ENCODE data around the gene PCCA.

GRCh38 chr13:100297413-100297812 lies 208.5 kb downstream of the PCCA start:
- TF ChIP-seq FOXM1 (IDR thresholded peaks at IDR 0.05; ENCODE audit: borderline replicate concordance) (no peak), ELF4 (IDR thresholded peaks at IDR 0.05) (no peak), LEF1 (IDR thresholded peaks at IDR 0.05; ENCODE audit: borderline replicate concordance) (no peak), BHLHE40 (IDR thresholded peaks at IDR 0.05; ENCODE audit: borderline replicate concordance) (no peak), FOXK2 (IDR thresholded peaks at IDR 0.05) (no peak), TARDBP (IDR thresholded peaks at IDR 0.05) (no peak), ZNF384 (IDR thresholded peaks at IDR 0.05) (no peak), HDGF (IDR thresholded peaks at IDR 0.05; ENCODE audit: borderline replicate concordance) (no peak), SP1 (IDR thresholded peaks at IDR 0.05) (no peak), FOXA1 (IDR thresholded peaks at IDR 0.05) (no peak), NFRKB (IDR thresholded peaks at IDR 0.05) (no peak), SUZ12 (IDR thresholded peaks at IDR 0.05) (no peak), PKNOX1 (IDR thresholded peaks at IDR 0.05) (no peak), ARNT (IDR thresholded peaks at IDR 0.05) (no peak)
